Thyroid gland (tissue), 4 donors: ENCODE results near the gene NRG3.

Source experiments
- CTCF ChIP-seq, 6 experiments: fragments of 200-600 bp in 3 of 6; fragments of 450-650 bp in 3 of 6; sonication (generic) in 3 of 6; IDR thresholded peaks; one replicate each; pipeline ENCODE4 v1.5.1; 2016 to 2019; ENCODE audit warnings: antibody characterized with exemption in 6 of 6, mild to moderate bottlenecking in 2 of 6, inconsistent platforms in 1 of 6, moderate library complexity in 1 of 6
- POLR2A ChIP-seq, 2 donors: fragments of 450-650 bp; IDR thresholded peaks; one replicate each; pipeline ENCODE4 v1.6.1; 2017; ENCODE audit warnings: antibody characterized with exemption in 2 of 2, mild to moderate bottlenecking in 2 of 2, moderate library complexity in 1 of 2

DNA sequence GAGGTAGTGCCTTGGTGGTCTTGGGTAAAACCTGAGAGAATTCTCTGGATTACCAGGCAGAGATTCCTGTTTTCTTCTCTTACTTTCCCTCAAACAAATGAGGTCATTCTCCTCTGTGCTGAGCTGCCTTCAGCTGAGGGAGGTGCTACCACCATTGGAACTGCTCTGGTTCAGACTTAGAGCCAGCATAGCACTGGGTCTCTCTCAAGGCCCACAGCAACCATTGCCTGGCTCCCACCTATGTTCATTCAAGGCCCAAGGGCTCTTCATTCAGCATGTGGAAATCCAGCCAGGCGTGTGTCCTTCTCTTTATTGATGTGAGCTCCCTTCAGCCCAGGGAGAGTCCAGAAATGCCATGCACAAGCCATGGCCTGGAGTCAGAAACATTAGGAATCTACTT, 261.1 kb downstream of the NRG3 start:
- TF ChIP-seq CTCF (IDR thresholded peaks at IDR 0.05) = no peak
- no peak for TF ChIP-seq POLR2A (IDR thresholded peaks at IDR 0.05)
